RWPE2 (cell line): ENCODE results near the gene INTS13.

Source experiments
- ATAC-seq: fragments of 200-7000 bp; cut with Tn5 transposase; 3 replicates; pipeline ENCODE4 v1.9.1; 2021; ENCODE audit warnings: low read depth
- DNase-seq: peaks from one replicate; pipeline ENCODE4 v3.0.0-alpha.2; 2020; ENCODE audit warnings: low spot score
- H3K27ac ChIP-seq: fragments of 450-650 bp; 2 replicates; pipeline ENCODE4 v1.5.1; 2017; ENCODE audit warnings: mild to moderate bottlenecking; ENCODE audit not compliant: poor library complexity, severe bottlenecking
- H3K27me3 ChIP-seq: fragments of 250-450 bp; sonication (Bioruptor Pico); 2 replicates; pipeline ENCODE4 v1.5.1; 2021; ENCODE audit warnings: mild to moderate bottlenecking, moderate library complexity; ENCODE audit not compliant: insufficient read depth, poor library complexity, severe bottlenecking
- H3K36me3 ChIP-seq: fragments of 250-450 bp; sonication (Bioruptor Pico); 2 replicates; pipeline ENCODE4 v1.5.1; 2020; ENCODE audit warnings: low read depth, mild to moderate bottlenecking, moderate library complexity
- H3K4me1 ChIP-seq: fragments of 250-450 bp; sonication (Bioruptor Pico); 2 replicates; pipeline ENCODE4 v1.5.1; 2021; ENCODE audit warnings: mild to moderate bottlenecking, moderate library complexity; ENCODE audit not compliant: insufficient read depth, poor library complexity, severe bottlenecking
- H3K4me3 ChIP-seq: fragments of 250-450 bp; sonication (Bioruptor Pico); 2 replicates; pipeline ENCODE4 v1.5.1; 2021; ENCODE audit warnings: mild to moderate bottlenecking, moderate library complexity; ENCODE audit not compliant: severe bottlenecking
- H3K9me3 ChIP-seq: fragments of 250-450 bp; sonication (Bioruptor Pico); 2 replicates; pipeline ENCODE4 v1.5.1; 2021; ENCODE audit warnings: mild to moderate bottlenecking, moderate library complexity; ENCODE audit not compliant: severe bottlenecking
- TF ChIP-seq, protein P1 (sequence below): fragments of 450-650 bp; IDR thresholded peaks from one replicate; pipeline ENCODE4 v1.5.1; 2017; ENCODE audit warnings: mild to moderate bottlenecking, moderate library complexity; ENCODE audit not compliant: poor library complexity, severe bottlenecking

The INTS13 gene

DNA sequence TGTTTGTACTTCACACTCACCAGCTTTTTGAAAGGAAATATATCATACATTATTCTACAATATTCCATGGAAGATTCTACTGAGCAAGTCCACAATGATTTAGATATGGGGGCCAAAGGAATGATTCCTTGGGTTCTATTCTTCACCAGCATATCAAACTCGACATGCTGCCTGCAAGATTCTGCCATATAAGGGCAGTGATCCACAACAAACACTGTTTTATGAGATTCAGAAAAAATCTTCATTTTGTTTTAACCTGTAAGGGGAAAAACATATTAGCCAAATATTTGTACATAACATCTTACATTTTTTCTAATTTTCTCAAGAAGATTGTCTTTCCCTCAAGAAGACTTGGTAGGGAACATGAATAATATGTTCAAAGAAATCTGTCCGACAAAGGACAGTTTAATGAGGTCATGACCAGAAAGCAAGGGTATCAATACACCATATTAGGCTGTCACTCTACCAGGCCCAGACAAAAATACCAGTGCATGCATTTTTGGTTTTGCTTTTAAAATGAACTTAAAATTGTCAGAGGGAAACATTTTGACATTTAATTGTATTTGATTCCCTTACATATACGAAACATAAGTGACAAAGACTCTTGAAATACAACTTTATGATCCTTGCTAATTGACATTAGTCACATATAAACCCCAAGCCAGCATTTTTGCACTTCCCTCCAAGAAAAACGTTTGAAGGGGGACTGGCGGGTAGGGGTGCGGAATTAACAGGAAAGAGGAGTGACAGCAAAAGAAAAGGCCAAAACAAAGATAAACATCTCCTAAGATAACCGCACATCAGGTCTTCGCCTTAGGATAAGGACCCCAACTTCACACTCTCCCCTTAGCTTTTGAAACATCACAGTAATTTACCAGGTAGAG is 980 bp downstream of the INTS13 start:
- DNase-seq (no peak), ATAC-seq (no peak)
- peaks cover 16% of the 10 kb centered on the region for H3K36me3 ChIP-seq
- TF ChIP-seq, protein P1, sequence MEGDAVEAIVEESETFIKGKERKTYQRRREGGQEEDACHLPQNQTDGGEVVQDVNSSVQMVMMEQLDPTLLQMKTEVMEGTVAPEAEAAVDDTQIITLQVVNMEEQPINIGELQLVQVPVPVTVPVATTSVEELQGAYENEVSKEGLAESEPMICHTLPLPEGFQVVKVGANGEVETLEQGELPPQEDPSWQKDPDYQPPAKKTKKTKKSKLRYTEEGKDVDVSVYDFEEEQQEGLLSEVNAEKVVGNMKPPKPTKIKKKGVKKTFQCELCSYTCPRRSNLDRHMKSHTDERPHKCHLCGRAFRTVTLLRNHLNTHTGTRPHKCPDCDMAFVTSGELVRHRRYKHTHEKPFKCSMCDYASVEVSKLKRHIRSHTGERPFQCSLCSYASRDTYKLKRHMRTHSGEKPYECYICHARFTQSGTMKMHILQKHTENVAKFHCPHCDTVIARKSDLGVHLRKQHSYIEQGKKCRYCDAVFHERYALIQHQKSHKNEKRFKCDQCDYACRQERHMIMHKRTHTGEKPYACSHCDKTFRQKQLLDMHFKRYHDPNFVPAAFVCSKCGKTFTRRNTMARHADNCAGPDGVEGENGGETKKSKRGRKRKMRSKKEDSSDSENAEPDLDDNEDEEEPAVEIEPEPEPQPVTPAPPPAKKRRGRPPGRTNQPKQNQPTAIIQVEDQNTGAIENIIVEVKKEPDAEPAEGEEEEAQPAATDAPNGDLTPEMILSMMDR = no peak
- H3K27ac ChIP-seq = peak overlapping the region; percentile 72
- H3K4me3 ChIP-seq = peak overlapping the region; percentile 71
- H3K4me1 ChIP-seq = peaks cover 7% of the 10 kb centered on the region
- no peaks in the 10 kb centered on the region for H3K27me3 ChIP-seq
- H3K9me3 ChIP-seq = no peaks in the 10 kb centered on the region

DNA sequence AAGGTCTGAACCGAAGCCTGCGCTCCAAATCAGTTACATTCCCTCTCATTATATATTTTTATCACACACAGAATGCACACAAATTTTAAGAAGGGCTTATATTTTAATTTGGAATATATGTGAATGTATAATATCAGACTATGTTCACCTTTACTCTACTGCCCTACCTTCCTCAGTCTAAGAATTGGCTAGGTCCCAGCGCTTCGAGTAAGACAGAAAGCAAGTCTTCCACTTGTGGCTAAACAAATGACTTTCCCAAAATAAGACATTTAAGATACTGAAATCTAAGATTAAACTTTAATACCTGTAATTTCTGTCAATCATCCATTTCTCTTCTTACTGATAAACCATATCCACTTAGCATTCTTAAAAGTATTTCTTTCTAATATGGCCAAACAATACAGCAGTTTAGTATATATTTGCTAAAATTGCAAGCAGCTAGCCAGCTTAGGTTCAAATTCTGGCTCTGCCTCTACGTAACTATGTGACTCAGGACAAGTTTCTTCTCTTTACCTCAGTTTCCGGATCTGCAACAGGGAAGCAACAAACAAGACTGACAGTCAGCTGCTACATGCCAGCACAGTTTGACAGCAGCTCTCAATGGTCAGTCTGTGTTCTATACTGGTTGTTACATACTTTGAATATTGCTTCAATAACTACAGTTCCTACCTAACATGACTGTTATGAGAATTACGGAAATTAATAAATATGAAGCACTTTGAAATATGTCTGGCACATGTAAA is 2.0 kb downstream of the INTS13 start:
- Histone ChIP-seq H3K36me3 (peaks cover 16% of the 10 kb centered on the region), H3K4me3 (no peak overlapping the region), H3K27me3 (no peaks in the 10 kb centered on the region), H3K9me3 (no peaks in the 10 kb centered on the region), H3K4me1 (peaks cover 7% of the 10 kb centered on the region), H3K27ac (no peak overlapping the region)
- TF ChIP-seq, protein P1 = no peak
- DNase-seq (no peak), ATAC-seq (no peak)

DNA sequence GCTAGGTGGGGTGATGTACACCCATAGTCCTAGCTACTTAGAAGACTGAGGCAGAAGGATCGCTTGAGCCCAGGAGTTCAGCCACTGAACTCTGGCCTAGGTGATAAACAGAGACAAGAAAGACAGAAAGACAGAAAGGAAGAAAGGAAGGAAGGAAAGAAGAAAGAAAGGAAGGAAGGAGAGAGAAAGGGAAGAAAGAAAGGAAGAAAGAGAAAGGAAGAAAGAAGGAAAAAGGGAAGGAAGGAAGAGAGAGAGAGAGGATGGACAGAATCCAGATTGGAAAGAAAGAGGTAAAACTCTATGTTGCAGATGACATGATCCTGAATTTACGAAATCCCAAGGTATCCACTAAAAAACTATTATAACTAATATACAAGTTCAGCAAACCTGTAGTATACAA is 8.2 kb downstream of the INTS13 start:
- Histone ChIP-seq H3K4me3 (no peak overlapping the region), H3K36me3 (peaks cover 40% of the 10 kb centered on the region), H3K27ac (no peak overlapping the region), H3K27me3 (no peaks in the 10 kb centered on the region), H3K4me1 (no peaks in the 10 kb centered on the region), H3K9me3 (no peaks in the 10 kb centered on the region)
- ATAC-seq (no peak), DNase-seq (no peak)
- TF ChIP-seq, protein P1 = no peak

DNA sequence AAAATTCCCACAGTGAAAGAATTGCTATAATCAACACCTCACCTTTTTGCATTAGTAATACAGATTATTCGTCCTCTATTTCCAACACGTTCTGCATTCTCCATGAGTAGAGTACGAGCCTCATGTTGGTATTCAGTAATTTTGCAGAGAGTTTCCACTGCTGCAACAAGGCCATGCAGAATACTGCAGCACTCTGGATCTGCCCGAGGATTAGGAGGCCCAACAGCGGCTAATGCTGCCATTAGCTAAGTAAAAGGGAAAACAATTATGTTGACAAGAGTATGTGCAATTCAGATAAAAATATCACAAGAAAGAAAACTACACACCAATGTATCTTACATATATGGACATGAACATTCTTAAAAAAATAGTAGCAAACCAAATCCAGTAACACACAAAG is 9.1 kb downstream of the INTS13 start:
- H3K36me3 ChIP-seq = peaks cover 43% of the 10 kb centered on the region
- no peaks in the 10 kb centered on the region for H3K9me3 ChIP-seq
- DNase-seq (no peak), ATAC-seq (no peak)
- no peaks in the 10 kb centered on the region for H3K4me1 ChIP-seq
- H3K27ac ChIP-seq = no peak overlapping the region
- no peaks in the 10 kb centered on the region for H3K27me3 ChIP-seq
- TF ChIP-seq, protein P1 = no peak
- H3K4me3 ChIP-seq = no peak overlapping the region
